Measurements from ENCODE around the gene ZNF32. TPM values are rescaled to one million over a fixed set of nuclear protein-coding genes. Genes with fewer than 3 reads are reported as not detected.
A peak's percentile ranks its signal among the peaks of the same experiment; 100 is the strongest.

Gene ZNF32
- total and polyA plus RNA-seq, 4 donors = 21.4 to 60.8 (median 30.8) TPM

DNA sequence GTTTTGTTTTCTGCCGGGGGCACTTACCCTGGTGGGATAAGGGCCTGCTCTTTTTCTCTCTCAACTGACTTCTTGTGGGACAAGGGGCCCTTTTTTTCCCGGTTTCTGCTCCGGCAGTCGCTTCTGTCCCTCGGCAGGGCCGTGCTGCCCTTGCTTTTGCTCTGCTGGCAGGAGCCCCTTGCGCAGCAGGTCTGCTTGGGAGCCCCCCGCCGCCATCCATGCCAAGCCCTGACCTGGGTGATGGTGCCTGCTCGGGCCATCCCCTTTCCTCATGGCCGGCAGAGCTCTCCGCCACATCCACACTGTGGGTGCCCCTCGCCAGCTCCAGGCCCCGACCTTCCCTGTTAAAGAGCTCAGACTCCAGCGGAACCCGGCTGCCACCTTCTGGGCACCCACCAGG is 47.0 kb upstream of the ZNF32 start:
- Histone ChIP-seq H3K4me1 (ENCODE audit: control insufficient read depth in 5 of 5, insufficient read depth in 5 of 5, low read length in 5 of 5) (peaks cover 7 to 52% (median 11%) of the 10 kb centered on the region in 5 donors), H3K36me3 (ENCODE audit: control insufficient read depth in 4 of 4, insufficient read depth in 4 of 4, low read length in 4 of 4) (no peaks in the 10 kb centered on the region), H3K27ac (ENCODE audit: low read depth in 1 of 2, low read length in 1 of 2) (no peak overlapping the region), H3K9ac (ENCODE audit: insufficient read depth in 1 of 2, low read length in 2 of 2) (no peak overlapping the region), H3K4me3 (no peak overlapping the region), H3K27me3 (ENCODE audit: control insufficient read depth in 3 of 3, insufficient read depth in 3 of 3, low read length in 2 of 3) (peaks cover 0 to 17% (median 0%) of the 10 kb centered on the region in 3 donors), H3K9me3 (ENCODE audit: control insufficient read depth in 4 of 4, insufficient read depth in 3 of 4, low read length in 3 of 4) (no peaks in the 10 kb centered on the region)
- no peak for ATAC-seq (ENCODE audit: insufficient read depth, low FRiP score)
- no peak for DNase-seq
- 94 to 95% methylated on average over 16 of the region's 16 CpGs for WGBS, 2 donors
- TF ChIP-seq, protein P1, sequence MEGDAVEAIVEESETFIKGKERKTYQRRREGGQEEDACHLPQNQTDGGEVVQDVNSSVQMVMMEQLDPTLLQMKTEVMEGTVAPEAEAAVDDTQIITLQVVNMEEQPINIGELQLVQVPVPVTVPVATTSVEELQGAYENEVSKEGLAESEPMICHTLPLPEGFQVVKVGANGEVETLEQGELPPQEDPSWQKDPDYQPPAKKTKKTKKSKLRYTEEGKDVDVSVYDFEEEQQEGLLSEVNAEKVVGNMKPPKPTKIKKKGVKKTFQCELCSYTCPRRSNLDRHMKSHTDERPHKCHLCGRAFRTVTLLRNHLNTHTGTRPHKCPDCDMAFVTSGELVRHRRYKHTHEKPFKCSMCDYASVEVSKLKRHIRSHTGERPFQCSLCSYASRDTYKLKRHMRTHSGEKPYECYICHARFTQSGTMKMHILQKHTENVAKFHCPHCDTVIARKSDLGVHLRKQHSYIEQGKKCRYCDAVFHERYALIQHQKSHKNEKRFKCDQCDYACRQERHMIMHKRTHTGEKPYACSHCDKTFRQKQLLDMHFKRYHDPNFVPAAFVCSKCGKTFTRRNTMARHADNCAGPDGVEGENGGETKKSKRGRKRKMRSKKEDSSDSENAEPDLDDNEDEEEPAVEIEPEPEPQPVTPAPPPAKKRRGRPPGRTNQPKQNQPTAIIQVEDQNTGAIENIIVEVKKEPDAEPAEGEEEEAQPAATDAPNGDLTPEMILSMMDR (IDR thresholded peaks at IDR 0.05; ENCODE audit: control extremely low read depth, extremely low read depth) = no peak

DNA sequence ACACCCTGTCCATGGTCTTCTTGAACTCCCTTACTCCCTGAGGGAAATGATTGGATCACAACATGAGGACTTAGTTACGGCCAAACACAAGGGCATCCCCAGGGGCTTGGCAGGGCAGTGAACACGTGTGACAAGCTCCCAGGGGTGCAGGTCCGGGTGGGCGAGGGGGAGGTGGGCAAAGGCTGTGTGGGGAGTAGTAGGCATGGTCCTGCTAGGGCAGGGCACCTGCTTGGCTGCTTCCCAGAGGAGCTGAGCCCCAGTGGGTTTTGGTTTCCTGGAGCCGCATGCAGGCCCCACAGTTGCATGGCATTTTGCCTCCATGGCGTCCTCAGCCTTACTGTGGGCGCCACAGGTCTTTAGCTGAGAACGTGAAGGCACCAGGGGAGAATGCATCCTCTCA is 46.6 kb upstream of the ZNF32 start:
- no peak overlapping the region for H3K27ac ChIP-seq (ENCODE audit: low read depth in 1 of 2, low read length in 1 of 2)
- DNase-seq (no peak), ATAC-seq (ENCODE audit: insufficient read depth, low FRiP score) (no peak)
- peaks cover 7 to 48% (median 11%) of the 10 kb centered on the region in 5 donors for H3K4me1 ChIP-seq (ENCODE audit: control insufficient read depth in 5 of 5, insufficient read depth in 5 of 5, low read length in 5 of 5)
- H3K36me3 ChIP-seq (ENCODE audit: control insufficient read depth in 4 of 4, insufficient read depth in 4 of 4, low read length in 4 of 4) = no peaks in the 10 kb centered on the region
- no peak overlapping the region for H3K4me3 ChIP-seq
- 88 to 90% methylated on average over 8 of the region's 8 CpGs for WGBS, 2 donors
- H3K9ac ChIP-seq (ENCODE audit: insufficient read depth in 1 of 2, low read length in 2 of 2) = no peak overlapping the region
- H3K27me3 ChIP-seq (ENCODE audit: control insufficient read depth in 3 of 3, insufficient read depth in 3 of 3, low read length in 2 of 3) = peaks cover 0 to 17% (median 0%) of the 10 kb centered on the region in 3 donors
- TF ChIP-seq, protein P1 (IDR thresholded peaks at IDR 0.05; ENCODE audit: control extremely low read depth, extremely low read depth) = no peak
- H3K9me3 ChIP-seq (ENCODE audit: control insufficient read depth in 4 of 4, insufficient read depth in 3 of 4, low read length in 3 of 4) = no peaks in the 10 kb centered on the region

DNA sequence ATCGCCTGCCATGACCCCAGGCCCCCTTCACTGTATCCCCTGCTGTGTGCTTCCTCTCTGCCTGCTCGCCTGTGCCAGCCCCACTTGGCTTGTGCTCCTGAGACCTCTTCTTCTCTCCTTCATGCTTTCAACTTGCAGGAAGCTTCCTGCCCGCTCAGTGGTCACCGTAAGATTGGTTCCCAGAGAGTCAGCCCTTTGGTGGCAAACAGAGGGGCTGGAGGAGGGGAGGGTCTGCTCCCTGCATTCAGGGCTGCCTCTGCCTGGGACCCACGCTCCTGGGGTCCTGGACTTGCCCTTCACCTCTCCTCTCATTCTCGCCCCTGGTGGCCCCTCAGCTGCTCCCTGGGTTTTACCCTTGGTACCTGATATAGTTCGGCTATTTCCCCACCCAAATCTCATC is 45.8 kb upstream of the ZNF32 start:
- H3K27ac ChIP-seq (ENCODE audit: low read depth in 1 of 2, low read length in 1 of 2) = no peak overlapping the region
- ATAC-seq (ENCODE audit: insufficient read depth, low FRiP score) (no peak), DNase-seq (no peak)
- H3K36me3 ChIP-seq (ENCODE audit: control insufficient read depth in 4 of 4, insufficient read depth in 4 of 4, low read length in 4 of 4) = no peaks in the 10 kb centered on the region
- no peaks in the 10 kb centered on the region for H3K9me3 ChIP-seq (ENCODE audit: control insufficient read depth in 4 of 4, insufficient read depth in 3 of 4, low read length in 3 of 4)
- H3K9ac ChIP-seq (ENCODE audit: insufficient read depth in 1 of 2, low read length in 2 of 2) = no peak overlapping the region
- 87 to 96% methylated on average over 7 of the region's 7 CpGs for WGBS, 2 donors
- TF ChIP-seq, protein P1 (IDR thresholded peaks at IDR 0.05; ENCODE audit: control extremely low read depth, extremely low read depth) = no peak
- H3K4me1 ChIP-seq (ENCODE audit: control insufficient read depth in 5 of 5, insufficient read depth in 5 of 5, low read length in 5 of 5) = peaks cover 7 to 43% (median 8%) of the 10 kb centered on the region in 5 donors
- no peak overlapping the region for H3K4me3 ChIP-seq
- peaks cover 0 to 17% (median 0%) of the 10 kb centered on the region in 3 donors for H3K27me3 ChIP-seq (ENCODE audit: control insufficient read depth in 3 of 3, insufficient read depth in 3 of 3, low read length in 2 of 3)

GRCh38 chr10:43693602-43694001 is 44.9 kb upstream of the ZNF32 start:
- H3K9me3 ChIP-seq (ENCODE audit: control insufficient read depth in 4 of 4, insufficient read depth in 3 of 4, low read length in 3 of 4) = no peaks in the 10 kb centered on the region
- WGBS, 2 donors = 52 to 71% methylated on average over 3 of the region's 3 CpGs
- H3K9ac ChIP-seq (ENCODE audit: insufficient read depth in 1 of 2, low read length in 2 of 2) = no peak overlapping the region
- peaks cover 2 to 39% (median 10%) of the 10 kb centered on the region in 5 donors for H3K4me1 ChIP-seq (ENCODE audit: control insufficient read depth in 5 of 5, insufficient read depth in 5 of 5, low read length in 5 of 5)
- DNase-seq = peak in 1 of 3 donors; percentile 60
- no peak for ATAC-seq (ENCODE audit: insufficient read depth, low FRiP score)
- H3K36me3 ChIP-seq (ENCODE audit: control insufficient read depth in 4 of 4, insufficient read depth in 4 of 4, low read length in 4 of 4) = no peaks in the 10 kb centered on the region
- no peak overlapping the region for H3K27ac ChIP-seq (ENCODE audit: low read depth in 1 of 2, low read length in 1 of 2)
- TF ChIP-seq, protein P1 (IDR thresholded peaks at IDR 0.05; ENCODE audit: control extremely low read depth, extremely low read depth) = no peak
- no peak overlapping the region for H3K4me3 ChIP-seq
- H3K27me3 ChIP-seq (ENCODE audit: control insufficient read depth in 3 of 3, insufficient read depth in 3 of 3, low read length in 2 of 3) = peaks cover 0 to 17% (median 0%) of the 10 kb centered on the region in 3 donors

All from lung (tissue), 12 donors.